ENCODE measurements around the gene SCYGR3.

The SCYGR3 gene

GRCh38 chr2:227614740-227615139 lies at the start of gene SCYGR3:
TSS of gene SCYGR3 (minus strand) at chr2:227614840. CDS start at chr2:227614840, 0 bp downstream.
- DNase-seq (ENCODE audit: low read depth), result no peak

- no peak for DNase-seq (ENCODE audit: low read depth)
Measured at GRCh38 chr2:227661827-227662226, 47.2 kb upstream of the SCYGR3 start.

- DNase-seq (ENCODE audit: low read depth), result no peak
Measured at GRCh38 chr2:227661025-227661649, 46.5 kb upstream of the SCYGR3 start.

GRCh38 chr2:227657199-227657845 lies 42.7 kb upstream of the SCYGR3 start:
- DNase-seq (ENCODE audit: low read depth), result no peak

GRCh38 chr2:227655454-227655853 lies 40.8 kb upstream of the SCYGR3 start:
- DNase-seq (ENCODE audit: low read depth), result no peak

- no peak for DNase-seq (ENCODE audit: low read depth)
Measured at GRCh38 chr2:227654426-227654825, 39.8 kb upstream of the SCYGR3 start.

- no peak for DNase-seq (ENCODE audit: low read depth)
Measured at GRCh38 chr2:227653419-227653818, 38.8 kb upstream of the SCYGR3 start.

GRCh38 chr2:227643990-227644551 lies 29.4 kb upstream of the SCYGR3 start:
- DNase-seq (ENCODE audit: low read depth), result no peak

- no peak for DNase-seq (ENCODE audit: low read depth)
Measured at GRCh38 chr2:227642656-227643055, 28.0 kb upstream of the SCYGR3 start.

GRCh38 chr2:227634201-227634600 lies 19.6 kb upstream of the SCYGR3 start:
- DNase-seq (ENCODE audit: low read depth), result no peak

- no peak for DNase-seq (ENCODE audit: low read depth)
Measured at GRCh38 chr2:227632827-227633226, 18.2 kb upstream of the SCYGR3 start.

GRCh38 chr2:227630322-227630721 lies 15.7 kb upstream of the SCYGR3 start:
- DNase-seq (ENCODE audit: low read depth), result no peak

- DNase-seq (ENCODE audit: low read depth), result no peak
Measured at GRCh38 chr2:227629435-227629834, 14.8 kb upstream of the SCYGR3 start.

GRCh38 chr2:227627769-227628168 lies 13.1 kb upstream of the SCYGR3 start:
- no peak for DNase-seq (ENCODE audit: low read depth)

GRCh38 chr2:227626580-227627151 lies 12.0 kb upstream of the SCYGR3 start:
- DNase-seq (ENCODE audit: low read depth), result no peak

GRCh38 chr2:227625420-227625819 lies 10.8 kb upstream of the SCYGR3 start:
- no peak for DNase-seq (ENCODE audit: low read depth)

GRCh38 chr2:227623226-227623625 lies 8.6 kb upstream of the SCYGR3 start:
- no peak for DNase-seq (ENCODE audit: low read depth)

- no peak for DNase-seq (ENCODE audit: low read depth)
Measured at GRCh38 chr2:227617316-227618230, 2.9 kb upstream of the SCYGR3 start, which contains the start of gene SCYGR4. TSS of gene SCYGR4 (plus strand) at chr2:227617498. CDS start at chr2:227617498, 0 bp downstream.

- DNase-seq (ENCODE audit: low read depth), result no peak
Measured at GRCh38 chr2:227616631-227617030, 2.0 kb upstream of the SCYGR3 start.

- no peak for DNase-seq (ENCODE audit: low read depth)
Measured at GRCh38 chr2:227615906-227616305, 1.3 kb upstream of the SCYGR3 start.

- no peak for DNase-seq (ENCODE audit: low read depth)
Measured at GRCh38 chr2:227615181-227615580, 541 bp upstream of the SCYGR3 start.

- no peak for DNase-seq (ENCODE audit: low read depth)
Measured at GRCh38 chr2:227614246-227614645, 394 bp downstream of the SCYGR3 start.
